ENCODE data around the gene IDE.
"Not testable (repeated sequence)": the region's sequence is repeated elsewhere in the genome, so short reads cannot be mapped to it uniquely, and the experiment has no call there.

Gene IDE

GRCh38 chr10:92436611-92437010, 137.3 kb downstream of the IDE start:
- Histone ChIP-seq H3K36me3 (ENCODE audit: insufficient read depth, low read length) (no peaks in the 10 kb centered on the region), H3K4me3 (ENCODE audit: low read depth in 1 of 2, low read length in 2 of 2) (no peak overlapping the region), H3K27me3 (ENCODE audit: control insufficient read depth in 1 of 2, insufficient read depth in 2 of 2, low read length in 2 of 2) (no peaks in the 10 kb centered on the region), H3K4me1 (ENCODE audit: insufficient read depth, low read length) (no peaks in the 10 kb centered on the region), H3K9ac (ENCODE audit: low read length) (no peak overlapping the region), H3K27ac (ENCODE audit: low read depth, low read length) (no peak overlapping the region), H3K9me3 (ENCODE audit: low read length) (no peaks in the 10 kb centered on the region)

- not testable (repeated sequence) for H3K4me1 ChIP-seq (ENCODE audit: insufficient read depth, low read length); H3K36me3 ChIP-seq (ENCODE audit: insufficient read depth, low read length); H3K9me3 ChIP-seq (ENCODE audit: low read length); H3K27me3 ChIP-seq (ENCODE audit: control insufficient read depth in 1 of 2, insufficient read depth in 2 of 2, low read length in 2 of 2); H3K27ac ChIP-seq (ENCODE audit: low read depth, low read length); H3K9ac ChIP-seq (ENCODE audit: low read length); H3K4me3 ChIP-seq (ENCODE audit: low read depth in 1 of 2, low read length in 2 of 2)
Measured at GRCh38 chr10:92436065-92436464, 137.8 kb downstream of the IDE start.

- H3K4me3 ChIP-seq (ENCODE audit: low read depth in 1 of 2, low read length in 2 of 2): no peak overlapping the region
- H3K4me1 ChIP-seq (ENCODE audit: insufficient read depth, low read length): no peaks in the 10 kb centered on the region
- no peak overlapping the region for H3K9ac ChIP-seq (ENCODE audit: low read length)
- H3K27ac ChIP-seq (ENCODE audit: low read depth, low read length): no peak overlapping the region
- H3K27me3 ChIP-seq (ENCODE audit: control insufficient read depth in 1 of 2, insufficient read depth in 2 of 2, low read length in 2 of 2): no peaks in the 10 kb centered on the region
- H3K36me3 ChIP-seq (ENCODE audit: insufficient read depth, low read length): no peaks in the 10 kb centered on the region
- H3K9me3 ChIP-seq (ENCODE audit: low read length): no peaks in the 10 kb centered on the region
Measured at GRCh38 chr10:92434385-92434784, 139.5 kb downstream of the IDE start.

GRCh38 chr10:92432596-92432995, 141.3 kb downstream of the IDE start:
- Histone ChIP-seq H3K4me3 (ENCODE audit: low read depth in 1 of 2, low read length in 2 of 2) (no peak overlapping the region), H3K36me3 (ENCODE audit: insufficient read depth, low read length) (no peaks in the 10 kb centered on the region), H3K9me3 (ENCODE audit: low read length) (no peaks in the 10 kb centered on the region), H3K9ac (ENCODE audit: low read length) (no peak overlapping the region), H3K4me1 (ENCODE audit: insufficient read depth, low read length) (no peaks in the 10 kb centered on the region), H3K27ac (ENCODE audit: low read depth, low read length) (no peak overlapping the region), H3K27me3 (ENCODE audit: control insufficient read depth in 1 of 2, insufficient read depth in 2 of 2, low read length in 2 of 2) (no peaks in the 10 kb centered on the region)

GRCh38 chr10:92430103-92430502, 143.8 kb downstream of the IDE start:
- H3K9ac ChIP-seq (ENCODE audit: low read length): no peak overlapping the region
- H3K27ac ChIP-seq (ENCODE audit: low read depth, low read length): no peak overlapping the region
- no peaks in the 10 kb centered on the region for H3K9me3 ChIP-seq (ENCODE audit: low read length)
- no peak overlapping the region for H3K4me3 ChIP-seq (ENCODE audit: low read depth in 1 of 2, low read length in 2 of 2)
- H3K27me3 ChIP-seq (ENCODE audit: control insufficient read depth in 1 of 2, insufficient read depth in 2 of 2, low read length in 2 of 2): no peaks in the 10 kb centered on the region
- H3K4me1 ChIP-seq (ENCODE audit: insufficient read depth, low read length): no peaks in the 10 kb centered on the region
- H3K36me3 ChIP-seq (ENCODE audit: insufficient read depth, low read length): no peaks in the 10 kb centered on the region

GRCh38 chr10:92421550-92421949, 152.3 kb downstream of the IDE start:
- Histone ChIP-seq H3K36me3 (ENCODE audit: insufficient read depth, low read length) (no peaks in the 10 kb centered on the region), H3K9me3 (ENCODE audit: low read length) (no peaks in the 10 kb centered on the region), H3K4me3 (ENCODE audit: low read depth in 1 of 2, low read length in 2 of 2) (no peak overlapping the region), H3K27me3 (ENCODE audit: control insufficient read depth in 1 of 2, insufficient read depth in 2 of 2, low read length in 2 of 2) (peaks cover 0 to 16% of the 10 kb centered on the region in 2 donors), H3K9ac (ENCODE audit: low read length) (no peak overlapping the region), H3K27ac (ENCODE audit: low read depth, low read length) (no peak overlapping the region), H3K4me1 (ENCODE audit: insufficient read depth, low read length) (peaks cover 5% of the 10 kb centered on the region)

- H3K9me3 ChIP-seq (ENCODE audit: low read length): no peaks in the 10 kb centered on the region
- no peak overlapping the region for H3K9ac ChIP-seq (ENCODE audit: low read length)
- H3K4me1 ChIP-seq (ENCODE audit: insufficient read depth, low read length): peaks cover 5% of the 10 kb centered on the region
- no peak overlapping the region for H3K27ac ChIP-seq (ENCODE audit: low read depth, low read length)
- H3K36me3 ChIP-seq (ENCODE audit: insufficient read depth, low read length): no peaks in the 10 kb centered on the region
- peaks cover 0 to 16% of the 10 kb centered on the region in 2 donors for H3K27me3 ChIP-seq (ENCODE audit: control insufficient read depth in 1 of 2, insufficient read depth in 2 of 2, low read length in 2 of 2)
- H3K4me3 ChIP-seq (ENCODE audit: low read depth in 1 of 2, low read length in 2 of 2): peak overlapping the region; percentile 23 to 47
Measured at GRCh38 chr10:92420546-92421275, 153.2 kb downstream of the IDE start.

GRCh38 chr10:92419740-92420545, 153.9 kb downstream of the IDE start:
- Histone ChIP-seq H3K9me3 (ENCODE audit: low read length) (no peaks in the 10 kb centered on the region), H3K27me3 (ENCODE audit: control insufficient read depth in 1 of 2, insufficient read depth in 2 of 2, low read length in 2 of 2) (peaks cover 0 to 16% of the 10 kb centered on the region in 2 donors), H3K36me3 (ENCODE audit: insufficient read depth, low read length) (no peaks in the 10 kb centered on the region), H3K27ac (ENCODE audit: low read depth, low read length) (no peak overlapping the region), H3K4me3 (ENCODE audit: low read depth in 1 of 2, low read length in 2 of 2) (peak overlapping the region; percentile 23 to 47), H3K9ac (ENCODE audit: low read length) (no peak overlapping the region), H3K4me1 (ENCODE audit: insufficient read depth, low read length) (peaks cover 5% of the 10 kb centered on the region)

- no peak overlapping the region for H3K4me3 ChIP-seq (ENCODE audit: low read depth in 1 of 2, low read length in 2 of 2)
- H3K27ac ChIP-seq (ENCODE audit: low read depth, low read length): no peak overlapping the region
- H3K4me1 ChIP-seq (ENCODE audit: insufficient read depth, low read length): peaks cover 5% of the 10 kb centered on the region
- H3K9me3 ChIP-seq (ENCODE audit: low read length): no peaks in the 10 kb centered on the region
- H3K9ac ChIP-seq (ENCODE audit: low read length): no peak overlapping the region
- H3K27me3 ChIP-seq (ENCODE audit: control insufficient read depth in 1 of 2, insufficient read depth in 2 of 2, low read length in 2 of 2): peaks cover 0 to 16% of the 10 kb centered on the region in 2 donors
- H3K36me3 ChIP-seq (ENCODE audit: insufficient read depth, low read length): no peaks in the 10 kb centered on the region
Measured at GRCh38 chr10:92418891-92419290, 155.0 kb downstream of the IDE start.

GRCh38 chr10:92418221-92418620, 155.7 kb downstream of the IDE start:
- H3K27ac ChIP-seq (ENCODE audit: low read depth, low read length): no peak overlapping the region
- no peaks in the 10 kb centered on the region for H3K36me3 ChIP-seq (ENCODE audit: insufficient read depth, low read length)
- H3K27me3 ChIP-seq (ENCODE audit: control insufficient read depth in 1 of 2, insufficient read depth in 2 of 2, low read length in 2 of 2): peaks cover 0 to 16% of the 10 kb centered on the region in 2 donors
- H3K4me3 ChIP-seq (ENCODE audit: low read depth in 1 of 2, low read length in 2 of 2): no peak overlapping the region
- peaks cover 5% of the 10 kb centered on the region for H3K4me1 ChIP-seq (ENCODE audit: insufficient read depth, low read length)
- no peaks in the 10 kb centered on the region for H3K9me3 ChIP-seq (ENCODE audit: low read length)
- no peak overlapping the region for H3K9ac ChIP-seq (ENCODE audit: low read length)

- Histone ChIP-seq H3K27ac (ENCODE audit: low read depth, low read length) (no peak overlapping the region), H3K4me3 (ENCODE audit: low read depth in 1 of 2, low read length in 2 of 2) (no peak overlapping the region), H3K9me3 (ENCODE audit: low read length) (no peaks in the 10 kb centered on the region), H3K9ac (ENCODE audit: low read length) (no peak overlapping the region), H3K36me3 (ENCODE audit: insufficient read depth, low read length) (no peaks in the 10 kb centered on the region), H3K27me3 (ENCODE audit: control insufficient read depth in 1 of 2, insufficient read depth in 2 of 2, low read length in 2 of 2) (no peaks in the 10 kb centered on the region), H3K4me1 (ENCODE audit: insufficient read depth, low read length) (no peaks in the 10 kb centered on the region)
Measured at GRCh38 chr10:92413519-92413918, 160.4 kb downstream of the IDE start.
